GM10266 (cell line): Measurements from ENCODE around the gene TMEM231.
A peak's percentile ranks its signal among the peaks of the same experiment; 100 is the strongest.

Experiments used
- DNase-seq: peaks from one replicate; pipeline ENCODE4 v3.0.0; 2012; ENCODE audit errors: extremely low spot score
- TF ChIP-seq, protein P1 (sequence below): IDR thresholded peaks from 2 replicates; pipeline ENCODE4 v1.5.1; 2012; ENCODE audit warnings: mild to moderate bottlenecking, low read depth; ENCODE audit not compliant: control insufficient read depth, insufficient read depth; ENCODE audit errors: missing control alignments

Gene TMEM231

GRCh38 chr16:75494661-75495075, 61.4 kb downstream of the TMEM231 start:
- TF ChIP-seq, protein P1, sequence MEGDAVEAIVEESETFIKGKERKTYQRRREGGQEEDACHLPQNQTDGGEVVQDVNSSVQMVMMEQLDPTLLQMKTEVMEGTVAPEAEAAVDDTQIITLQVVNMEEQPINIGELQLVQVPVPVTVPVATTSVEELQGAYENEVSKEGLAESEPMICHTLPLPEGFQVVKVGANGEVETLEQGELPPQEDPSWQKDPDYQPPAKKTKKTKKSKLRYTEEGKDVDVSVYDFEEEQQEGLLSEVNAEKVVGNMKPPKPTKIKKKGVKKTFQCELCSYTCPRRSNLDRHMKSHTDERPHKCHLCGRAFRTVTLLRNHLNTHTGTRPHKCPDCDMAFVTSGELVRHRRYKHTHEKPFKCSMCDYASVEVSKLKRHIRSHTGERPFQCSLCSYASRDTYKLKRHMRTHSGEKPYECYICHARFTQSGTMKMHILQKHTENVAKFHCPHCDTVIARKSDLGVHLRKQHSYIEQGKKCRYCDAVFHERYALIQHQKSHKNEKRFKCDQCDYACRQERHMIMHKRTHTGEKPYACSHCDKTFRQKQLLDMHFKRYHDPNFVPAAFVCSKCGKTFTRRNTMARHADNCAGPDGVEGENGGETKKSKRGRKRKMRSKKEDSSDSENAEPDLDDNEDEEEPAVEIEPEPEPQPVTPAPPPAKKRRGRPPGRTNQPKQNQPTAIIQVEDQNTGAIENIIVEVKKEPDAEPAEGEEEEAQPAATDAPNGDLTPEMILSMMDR, result no peak
- no peak for DNase-seq

DNA sequence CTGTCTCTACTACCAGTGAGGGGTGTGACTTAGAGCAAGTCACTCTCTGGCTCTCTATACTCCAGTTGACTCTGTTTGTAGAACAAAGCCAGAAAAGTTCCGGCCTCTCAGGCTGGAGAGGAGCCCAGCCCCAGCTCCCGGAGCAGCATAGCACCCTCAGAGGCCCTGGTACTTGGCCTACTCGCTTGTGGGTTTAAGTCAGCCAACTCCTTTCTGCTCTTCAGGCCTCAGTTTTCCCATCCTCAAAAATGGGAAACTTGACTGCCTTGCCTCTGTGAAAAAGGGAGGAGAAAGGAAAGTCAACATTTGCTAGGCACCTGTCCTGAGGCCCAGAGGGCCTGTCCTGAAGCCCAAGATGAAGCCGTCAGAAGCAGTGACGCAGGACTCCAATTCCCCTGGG, 61.9 kb downstream of the TMEM231 start:
- no peak for DNase-seq
- TF ChIP-seq, protein P1, result no peak

DNA sequence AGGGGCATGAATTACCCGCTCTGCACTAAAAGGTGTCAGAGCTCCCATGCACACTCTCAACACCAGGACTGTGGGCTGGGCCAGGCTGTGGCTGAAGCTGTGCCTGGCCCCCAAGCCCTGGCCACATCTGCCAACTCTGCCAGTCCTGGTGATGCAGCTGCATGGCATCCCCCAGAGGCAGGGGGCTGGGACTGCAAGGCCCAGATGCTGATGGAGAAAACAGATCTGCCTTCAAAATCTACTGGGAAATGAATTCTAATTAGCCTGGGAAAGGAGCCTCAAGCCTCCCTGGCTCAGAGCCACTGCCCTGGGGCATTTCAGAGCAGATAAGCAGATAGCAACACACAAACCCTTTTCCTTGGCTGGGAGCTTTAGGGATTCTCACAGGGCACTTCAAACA, 64.2 kb downstream of the TMEM231 start:
- TF ChIP-seq, protein P1, result peak; percentile 18
- no peak for DNase-seq

DNA sequence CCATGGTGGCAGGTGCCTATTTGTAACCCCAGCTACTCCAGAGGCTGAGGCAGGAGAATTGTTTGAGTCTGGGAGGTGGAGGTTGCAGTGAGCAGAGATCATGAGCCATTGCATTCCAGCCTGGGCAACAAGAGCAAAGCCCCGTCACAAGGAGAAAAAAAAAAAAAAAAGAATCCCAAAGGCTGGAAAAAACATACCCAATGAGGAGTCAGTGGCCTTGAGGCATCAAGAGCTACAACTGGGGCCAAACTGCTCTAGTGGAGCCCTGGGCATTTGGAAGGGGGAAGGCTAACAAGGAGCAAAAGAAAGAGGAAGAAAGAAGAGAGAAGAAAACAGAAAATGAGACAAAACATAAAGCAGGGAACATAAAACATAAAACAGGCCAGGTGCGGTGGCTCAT, 67.7 kb downstream of the TMEM231 start:
- TF ChIP-seq, protein P1, result no peak
- DNase-seq, result no peak
